Stimulated activated CD8-positive, alpha-beta memory T cell treated with anti-CD3 and anti-CD28 coated beads, Interleukin-12 subunit alpha, Interleukin-12 subunit beta, amount 100 ng/mL, for 4 hours (primary cell): ENCODE results near the gene IRAK1BP1.
"Not testable (repeated sequence)": the region's sequence is repeated elsewhere in the genome, so short reads cannot be mapped to it uniquely, and the experiment has no call there.

ENCODE experiments used
- DNase-seq: peaks from one replicate; pipeline ENCODE4 v3.0.0-alpha.2; 2020; ENCODE audit warnings: low read depth

Gene IRAK1BP1

DNA sequence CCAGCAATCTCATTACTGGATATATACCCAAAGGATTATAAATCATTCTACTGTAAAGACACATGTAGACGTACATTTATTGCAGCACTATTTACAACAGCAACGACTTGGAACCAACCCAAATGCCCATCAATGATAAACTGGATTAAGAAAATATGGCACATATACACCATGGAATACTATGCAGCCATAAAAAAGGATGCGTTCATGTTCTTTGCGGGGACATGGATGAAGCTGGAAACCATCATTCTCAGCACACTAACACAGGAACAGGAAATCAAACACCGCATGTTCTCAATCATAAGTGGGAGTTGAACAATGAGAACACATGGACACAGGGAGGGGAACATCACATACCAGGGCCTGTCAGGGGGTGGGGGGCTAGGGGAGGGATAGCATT, 22.6 kb downstream of the IRAK1BP1 start:
- not testable (repeated sequence) for DNase-seq

DNA sequence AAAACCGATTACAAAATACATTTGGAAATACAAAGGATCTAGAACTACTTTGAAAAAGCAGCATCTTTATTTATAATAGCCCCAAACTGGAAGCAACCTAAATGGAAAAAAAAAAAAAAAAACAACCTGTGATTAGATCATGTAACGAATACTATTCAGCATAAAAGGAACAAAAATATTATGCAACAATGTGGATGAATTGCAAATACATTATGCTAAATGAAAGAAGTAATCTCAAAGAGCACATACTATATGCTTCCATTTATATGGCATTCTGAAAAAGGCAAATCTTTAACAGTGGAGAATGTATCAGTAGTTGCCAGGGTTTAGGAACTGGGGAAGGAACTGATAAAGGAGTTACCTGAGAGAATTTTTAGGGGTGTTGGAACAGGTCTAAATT, 28.9 kb downstream of the IRAK1BP1 start:
- DNase-seq = no peak

DNA sequence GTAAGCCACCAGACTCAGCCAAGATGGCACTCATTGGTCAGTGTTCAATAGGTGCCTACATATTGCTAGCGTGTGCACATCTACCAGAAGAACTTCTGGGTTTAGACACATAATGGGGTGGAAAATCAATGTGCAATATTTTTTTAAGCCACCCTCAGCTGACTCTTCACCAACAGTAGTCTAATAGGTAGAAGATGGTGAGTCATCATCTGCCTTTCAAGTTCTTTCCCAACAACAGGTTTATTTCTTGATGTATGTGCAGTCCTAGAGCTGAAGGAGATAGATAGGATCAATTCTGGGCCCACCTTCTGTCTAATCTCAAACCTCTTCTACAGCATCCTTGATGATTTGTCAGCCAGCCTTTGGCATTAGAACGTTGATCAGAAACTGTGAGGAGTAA, 41.3 kb downstream of the IRAK1BP1 start:
- no peak for DNase-seq

DNA sequence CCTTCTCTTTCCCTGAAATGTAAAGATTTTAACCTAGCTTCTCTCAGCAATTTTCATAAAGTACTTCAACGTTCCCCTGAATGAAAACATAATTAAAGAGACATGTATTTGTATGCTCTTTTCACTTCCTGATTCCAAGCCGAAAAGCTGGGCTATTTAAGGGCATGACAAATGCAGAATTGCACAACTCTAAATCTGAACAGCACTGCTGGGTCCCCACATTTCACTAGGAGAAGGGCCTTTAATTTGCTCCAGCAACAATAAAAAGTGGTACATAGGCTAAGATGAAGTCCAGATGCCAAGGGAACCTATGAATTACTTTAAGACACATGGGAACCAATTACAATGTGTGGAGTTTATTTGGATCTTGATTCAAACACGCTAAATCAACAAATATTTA, 42.0 kb downstream of the IRAK1BP1 start:
- no peak for DNase-seq

DNA sequence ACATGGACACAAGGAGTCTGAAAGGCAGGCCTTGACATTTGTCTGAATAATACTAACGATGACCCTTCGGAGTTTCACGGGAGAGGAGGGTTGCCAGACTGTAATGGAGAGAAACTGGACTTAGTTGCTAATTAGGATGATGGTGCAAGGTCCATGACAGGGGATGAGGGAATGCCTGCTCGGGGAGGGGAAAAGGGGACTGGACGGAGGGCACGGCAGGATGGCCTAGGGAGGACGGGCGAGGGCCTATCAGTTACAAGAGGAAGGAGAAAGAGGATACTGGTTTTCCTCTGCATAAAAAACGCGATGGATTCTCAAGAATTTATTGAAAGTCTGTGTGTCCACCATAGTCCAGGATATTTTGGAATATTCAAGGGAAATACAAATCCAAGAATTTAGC, 42.7 kb downstream of the IRAK1BP1 start:
- DNase-seq = no peak

DNA sequence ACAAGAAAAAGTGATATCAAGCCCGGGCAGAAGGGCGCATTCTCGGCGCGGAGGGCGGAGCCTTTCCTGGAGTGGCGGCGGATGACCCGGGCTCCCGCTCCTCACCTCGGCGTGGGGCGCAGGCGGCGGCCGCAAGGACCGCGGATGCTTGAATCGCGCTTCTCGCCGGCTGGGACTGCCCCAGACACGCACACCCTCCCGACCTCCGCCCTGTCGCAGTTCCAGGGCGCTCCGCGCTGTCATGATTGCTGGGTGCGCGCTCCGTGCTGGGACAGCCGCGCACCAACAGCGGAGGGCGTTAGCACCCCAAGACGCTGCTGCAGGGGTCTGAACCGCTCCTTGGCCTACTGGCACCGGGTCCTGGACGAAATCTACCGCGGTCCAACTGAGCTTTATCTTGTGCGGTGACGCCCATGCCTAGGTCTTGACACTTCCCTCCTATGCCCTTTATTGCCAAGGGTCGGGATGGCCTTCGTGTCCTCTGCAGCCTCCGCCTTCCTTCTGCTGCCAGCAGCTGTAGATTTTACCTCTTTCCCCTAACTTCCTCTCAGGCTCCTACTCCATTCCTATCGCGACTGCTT, 43.3 kb downstream of the IRAK1BP1 start:
- DNase-seq = no peak

DNA sequence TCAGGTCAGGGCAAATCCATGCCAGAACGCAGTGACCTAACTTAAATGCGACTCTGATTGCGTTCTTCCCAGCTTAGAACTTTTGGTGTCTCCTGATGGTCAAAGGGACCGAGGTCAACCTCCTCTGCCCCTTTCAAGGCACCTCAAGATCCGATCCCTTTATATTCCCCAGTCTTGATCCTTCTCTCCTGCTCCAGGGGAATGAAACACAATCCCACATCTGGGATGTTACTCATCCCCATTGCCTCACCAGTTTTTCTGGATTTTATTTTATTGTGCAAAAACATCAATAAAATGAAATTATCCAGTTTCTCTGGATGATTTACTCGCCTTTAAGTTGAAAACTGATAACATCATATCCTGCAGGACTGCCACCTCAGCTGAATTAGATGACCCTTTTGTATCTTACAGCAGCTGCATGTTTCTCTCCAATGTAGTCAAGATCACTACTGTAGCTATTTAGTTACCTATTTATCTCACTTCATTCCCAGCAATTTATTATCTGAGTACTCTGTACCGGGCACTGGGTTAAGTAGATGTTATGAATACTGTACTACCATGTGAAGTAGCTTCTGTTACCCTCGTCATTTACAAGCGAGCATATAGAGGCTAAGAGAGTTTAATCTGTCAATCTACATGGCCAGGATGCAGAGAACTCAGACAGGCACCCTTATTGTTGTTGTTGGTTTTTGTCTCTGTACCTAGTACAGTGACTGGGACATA, 44.0 kb downstream of the IRAK1BP1 start:
- DNase-seq = no peak

DNA sequence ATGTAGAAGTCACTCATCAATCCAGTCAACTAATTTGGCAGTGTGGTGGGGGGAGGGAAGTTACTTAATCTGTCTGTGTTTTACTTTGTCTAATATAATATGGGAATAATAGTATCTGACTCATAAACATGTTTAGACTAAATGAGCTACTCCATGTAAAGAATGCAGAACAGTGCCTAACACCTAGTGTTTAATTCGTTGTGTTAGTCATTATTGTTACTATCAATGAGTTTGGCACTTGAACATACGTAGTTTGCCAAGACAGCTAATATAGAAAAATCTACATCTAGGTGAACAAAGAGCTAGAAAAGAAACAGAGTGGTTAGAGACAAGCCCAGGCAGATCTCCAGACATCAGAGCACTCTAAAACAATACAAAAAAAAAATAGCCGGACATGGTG, 49.1 kb downstream of the IRAK1BP1 start:
- no peak for DNase-seq

DNA sequence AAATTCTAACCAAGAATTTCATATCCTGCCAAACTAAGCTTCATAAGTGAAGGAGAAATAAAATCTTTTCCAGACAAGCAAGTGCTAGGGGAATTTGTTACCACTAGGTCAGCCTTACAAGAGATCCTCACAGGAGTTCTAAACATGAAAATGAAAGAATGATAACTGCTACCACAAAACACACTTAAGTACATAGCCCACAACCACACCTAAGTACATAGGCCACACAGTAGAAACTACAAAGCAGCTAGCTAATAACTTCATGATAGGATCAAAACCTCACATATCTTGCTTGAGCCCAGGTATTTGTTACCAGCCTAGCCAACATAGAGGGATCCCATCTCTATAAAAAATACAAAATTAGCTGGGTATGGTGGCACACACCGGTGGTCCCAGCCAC, 50.4 kb downstream of the IRAK1BP1 start:
- no peak for DNase-seq

DNA sequence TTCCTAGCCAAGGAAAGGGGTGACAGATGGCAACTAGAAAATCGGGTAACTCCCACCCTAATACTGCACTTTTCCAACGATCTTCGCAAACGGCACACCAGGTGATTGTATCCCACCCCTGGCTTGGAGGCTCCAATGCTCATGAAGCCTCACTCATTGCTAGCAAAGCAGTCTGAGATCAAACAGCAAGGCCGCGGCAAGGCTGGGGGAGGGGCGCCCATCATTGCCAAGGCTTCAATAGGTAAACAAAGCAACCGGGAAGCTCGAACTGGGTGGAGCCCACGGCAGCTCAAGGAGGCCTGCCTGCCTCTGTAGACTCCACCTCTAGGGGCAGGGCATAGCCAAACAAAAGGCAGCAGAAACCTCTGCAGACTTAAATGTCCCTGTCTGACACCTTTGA, 53.8 kb downstream of the IRAK1BP1 start:
- DNase-seq = not testable (repeated sequence)

DNA sequence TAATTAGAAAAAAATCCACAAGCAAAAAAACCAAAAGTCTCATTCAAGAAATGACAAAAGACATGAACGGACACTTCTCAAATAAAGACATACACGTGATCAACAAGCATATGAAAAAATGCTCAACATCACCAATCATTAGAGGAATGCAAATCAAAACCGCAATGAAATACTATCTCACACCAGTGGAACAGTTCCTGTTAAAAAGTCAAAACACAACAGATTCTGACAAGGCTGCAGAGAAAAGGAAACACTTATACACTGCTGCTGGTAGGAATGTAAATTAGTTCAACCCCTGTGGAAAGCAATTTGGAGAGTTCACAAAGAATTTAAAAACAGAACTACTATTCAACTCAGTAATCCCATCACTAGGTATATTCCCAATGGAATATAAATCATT, 58.0 kb downstream of the IRAK1BP1 start:
- no peak for DNase-seq

DNA sequence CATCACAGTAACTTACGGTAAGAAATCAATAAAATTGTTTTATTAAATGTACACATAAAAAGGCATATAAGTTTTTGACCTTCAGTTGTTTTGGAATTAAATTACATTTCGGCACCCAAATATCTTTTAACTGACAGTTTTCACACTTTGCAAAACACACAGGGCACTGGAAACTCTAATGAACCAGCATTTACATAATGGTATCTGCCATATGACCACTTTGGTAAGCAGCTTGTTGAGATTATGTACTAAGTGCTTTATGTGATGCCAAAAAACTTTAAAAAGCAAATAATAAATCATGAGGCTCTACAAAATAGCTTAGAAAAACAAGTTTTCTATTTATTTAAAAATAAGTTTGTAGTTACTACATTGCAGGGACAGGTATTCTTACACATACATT, 68.2 kb downstream of the IRAK1BP1 start:
- DNase-seq = no peak

DNA sequence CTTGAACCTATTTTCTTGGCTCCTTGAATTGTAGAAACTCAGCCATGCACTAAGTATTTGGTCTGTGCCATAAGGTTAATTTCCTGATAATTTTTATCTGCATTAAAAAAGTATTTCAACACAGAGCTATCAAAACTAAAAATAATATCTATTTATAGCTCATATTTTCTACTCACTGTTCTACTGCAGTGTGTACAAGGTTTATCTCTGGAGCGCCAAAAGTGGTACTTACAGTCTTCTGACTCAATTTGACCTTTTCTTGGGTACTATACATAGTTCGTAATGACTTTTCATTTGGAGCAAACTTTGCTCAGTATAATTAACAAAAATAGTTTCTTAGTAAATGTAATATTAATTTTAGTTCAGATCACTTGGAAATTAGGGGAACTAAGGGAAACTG, 69.2 kb downstream of the IRAK1BP1 start:
- DNase-seq = no peak

DNA sequence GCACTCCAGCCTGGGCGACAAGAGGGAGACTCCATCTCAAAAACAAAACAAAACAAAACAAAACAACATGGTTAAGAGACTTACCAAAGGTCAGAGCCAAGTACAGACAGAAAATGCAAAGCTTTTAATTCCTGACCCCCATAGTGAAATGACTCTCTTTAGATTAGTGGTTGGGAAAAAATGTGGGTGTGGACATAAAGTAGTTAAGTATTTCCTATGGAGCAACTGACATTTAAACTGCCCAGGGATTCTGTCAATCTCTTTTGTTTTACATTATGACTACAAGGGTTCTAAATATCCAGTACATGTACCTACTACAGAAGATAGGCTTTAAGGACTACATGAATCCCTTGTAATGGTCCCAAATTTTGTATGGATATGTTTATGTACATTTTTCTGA, 75.1 kb downstream of the IRAK1BP1 start:
- DNase-seq = no peak

DNA sequence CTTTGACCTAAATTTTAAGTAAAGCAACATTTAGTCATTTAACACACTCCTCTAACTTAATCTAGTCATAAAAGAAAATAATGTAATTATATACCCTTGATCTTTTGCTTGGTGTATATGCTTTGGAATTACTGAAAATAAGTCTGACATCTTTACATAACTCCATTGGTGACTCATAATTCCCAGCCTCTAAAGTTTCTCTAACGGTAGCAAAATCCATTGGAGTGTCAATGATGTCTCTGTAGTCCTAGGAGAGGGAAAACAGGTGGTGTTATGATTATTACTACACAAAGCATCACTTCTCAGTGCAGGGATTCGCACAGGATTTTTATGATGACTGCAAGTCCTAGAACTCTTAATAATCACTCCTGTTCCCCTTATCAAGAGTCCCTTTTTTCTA, 80.2 kb downstream of the IRAK1BP1 start:
- DNase-seq = no peak

DNA sequence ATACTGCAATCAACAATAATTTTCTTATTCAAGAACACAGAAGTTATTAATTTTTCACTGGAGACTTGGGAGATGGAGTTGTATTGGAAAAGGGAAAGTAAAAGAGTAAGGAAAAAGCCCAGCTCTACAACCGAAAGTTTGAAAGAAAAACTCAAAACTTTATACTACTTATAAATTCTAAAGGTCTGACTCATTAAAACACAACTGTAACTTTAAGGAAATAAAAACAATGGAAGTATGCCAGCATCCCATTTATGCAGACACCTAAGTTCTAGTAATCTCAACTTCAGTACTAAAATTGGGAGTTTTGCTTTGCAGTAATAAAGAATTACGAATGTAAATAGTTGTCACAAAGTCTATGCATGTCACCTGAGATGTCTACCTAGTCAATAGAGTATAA, 80.6 kb downstream of the IRAK1BP1 start:
- DNase-seq = no peak

DNA sequence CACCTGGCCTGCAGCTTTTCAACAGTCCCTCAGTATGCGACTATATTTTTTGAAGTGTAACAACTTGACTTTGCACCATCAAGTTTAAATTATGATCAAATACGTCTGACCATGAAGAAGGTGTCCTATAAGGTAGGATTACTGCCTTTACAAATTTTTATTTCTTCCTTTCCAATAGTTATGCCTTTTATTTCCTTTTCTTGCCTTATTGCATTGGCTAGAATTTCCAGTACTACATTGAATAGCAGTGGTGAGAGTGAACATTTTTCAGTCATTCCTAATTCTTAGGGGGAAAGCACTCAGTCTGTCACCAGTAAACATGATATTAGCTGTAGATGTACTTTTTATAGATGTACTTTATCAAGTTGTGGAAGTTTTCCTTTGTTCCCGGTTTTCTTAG, 81.4 kb downstream of the IRAK1BP1 start:
- DNase-seq = no peak

DNA sequence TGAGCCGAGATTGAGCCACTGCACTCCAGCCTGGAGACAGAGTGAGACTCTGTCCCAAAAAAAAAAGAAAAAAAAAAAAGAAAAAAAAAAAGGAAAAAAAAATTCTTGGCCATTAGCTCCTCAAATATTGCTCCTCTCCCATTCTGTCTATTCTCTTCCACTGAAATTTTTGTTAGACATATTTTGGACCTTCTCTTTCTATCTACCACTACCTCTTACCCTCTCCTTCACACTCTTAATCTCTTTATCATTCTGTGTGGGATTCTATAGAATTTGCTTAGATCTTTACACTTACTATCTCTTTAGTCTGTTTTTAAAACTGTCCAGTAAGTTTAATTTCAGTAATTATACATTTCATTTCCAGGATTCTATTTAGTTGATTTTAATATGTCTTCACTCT, 85.0 kb downstream of the IRAK1BP1 start:
- DNase-seq = no peak
